GM19240 (cell line): ENCODE measurements around the gene ZNF366.
"Not testable (repeated sequence)": the region's sequence is repeated elsewhere in the genome, so short reads cannot be mapped to it uniquely, and the experiment has no call there.

Experiments
- DNase-seq: peaks from one replicate; pipeline ENCODE4 v3.0.0; 2011; ENCODE audit warnings: low spot score; ENCODE audit not compliant: insufficient read length

ZNF366 gene

DNA sequence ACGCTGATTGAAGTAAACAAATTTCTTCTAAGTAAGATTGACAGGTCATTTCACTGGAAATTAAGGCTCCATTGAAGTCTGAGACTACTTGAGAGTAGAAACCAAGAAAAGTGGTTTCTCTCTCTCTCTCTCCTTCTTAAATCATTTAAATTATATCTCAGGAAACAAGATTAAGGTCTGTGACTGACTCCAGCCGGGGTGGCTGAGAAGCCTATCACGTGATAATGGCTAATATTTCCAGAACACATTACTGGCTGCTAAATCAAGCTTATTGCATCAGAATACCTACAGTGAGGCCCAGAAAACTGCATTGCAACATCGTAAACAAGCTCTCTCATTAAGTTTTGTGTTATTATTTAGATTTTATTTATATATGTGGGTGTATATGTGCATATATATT, 98.6 kb downstream of the ZNF366 start:
- DNase-seq = no peak

DNA sequence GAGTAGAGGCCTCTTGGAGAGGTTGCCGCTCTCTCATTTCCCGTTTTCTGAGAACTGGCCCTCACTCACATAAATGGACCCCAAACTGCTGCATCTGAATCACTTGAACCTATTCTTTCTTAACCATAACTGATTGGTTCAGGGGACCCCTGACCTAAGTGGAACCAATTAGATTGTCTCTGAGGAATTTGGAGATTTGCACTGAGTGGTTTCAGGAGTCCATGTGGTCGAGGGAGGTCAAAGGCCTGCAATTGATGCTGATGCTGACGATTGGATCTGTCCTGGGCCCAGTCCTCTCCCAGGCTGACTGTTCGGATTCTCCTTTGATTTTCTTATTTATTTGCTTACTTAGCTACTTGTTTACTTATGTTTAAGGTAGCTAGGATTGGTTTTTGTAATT, 99.1 kb downstream of the ZNF366 start:
- DNase-seq = no peak

DNA sequence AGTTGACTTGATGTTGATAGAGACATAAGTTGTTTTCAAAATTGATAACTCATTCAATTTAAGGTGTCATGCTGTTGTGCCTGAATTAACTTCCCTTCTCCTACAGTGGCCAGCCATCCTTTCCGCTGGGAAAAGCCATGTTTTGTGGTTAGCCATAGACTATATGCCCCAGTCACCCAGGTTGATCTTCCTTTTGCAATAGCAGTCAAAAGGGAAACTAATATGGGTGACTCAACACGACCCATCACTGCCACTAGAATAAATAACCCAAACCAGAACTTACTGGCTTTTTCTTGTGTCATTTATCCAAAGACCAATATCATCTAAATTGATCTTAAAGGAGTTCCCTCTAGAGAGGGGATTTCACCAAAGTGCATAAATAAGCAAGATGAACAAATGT, 99.7 kb downstream of the ZNF366 start:
- no peak for DNase-seq

DNA sequence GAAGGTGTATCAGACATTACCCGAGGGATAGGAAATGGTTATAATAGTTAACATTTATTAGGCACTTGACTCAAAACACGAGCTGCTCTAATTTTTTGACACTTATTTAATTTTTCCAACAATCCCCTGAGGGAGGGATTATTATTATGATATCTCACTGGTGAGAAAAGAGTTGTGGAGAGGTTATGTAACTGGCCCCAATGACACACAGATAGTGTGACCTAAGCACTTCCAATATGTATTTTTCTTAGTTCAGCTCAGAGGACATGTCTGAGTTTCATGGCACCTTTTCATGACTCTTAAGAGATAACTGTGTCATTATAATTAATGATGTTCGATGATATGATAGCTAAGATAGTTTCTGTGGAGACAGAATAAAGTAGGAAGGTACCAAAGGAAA, 100.1 kb downstream of the ZNF366 start:
- no peak for DNase-seq

DNA sequence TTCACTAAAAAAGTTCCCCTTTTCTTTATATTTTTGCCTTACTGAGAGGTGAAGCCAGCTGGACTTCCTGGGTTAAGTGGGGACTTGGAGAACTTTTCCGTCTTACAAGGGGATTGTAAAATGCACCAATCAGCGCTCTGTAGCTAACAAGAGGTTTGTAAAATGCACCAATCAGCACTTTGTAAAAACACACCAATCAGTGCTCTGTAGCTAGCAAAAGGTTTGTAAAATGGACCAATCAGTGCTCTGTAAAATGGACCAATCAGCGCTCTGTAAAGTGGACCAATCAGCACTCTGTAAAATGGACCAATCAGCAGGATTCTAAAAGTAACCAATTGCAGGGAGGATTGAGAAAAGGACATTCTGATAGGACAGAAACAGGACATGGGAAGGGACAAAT, 102.4 kb downstream of the ZNF366 start:
- not testable (repeated sequence) for DNase-seq

DNA sequence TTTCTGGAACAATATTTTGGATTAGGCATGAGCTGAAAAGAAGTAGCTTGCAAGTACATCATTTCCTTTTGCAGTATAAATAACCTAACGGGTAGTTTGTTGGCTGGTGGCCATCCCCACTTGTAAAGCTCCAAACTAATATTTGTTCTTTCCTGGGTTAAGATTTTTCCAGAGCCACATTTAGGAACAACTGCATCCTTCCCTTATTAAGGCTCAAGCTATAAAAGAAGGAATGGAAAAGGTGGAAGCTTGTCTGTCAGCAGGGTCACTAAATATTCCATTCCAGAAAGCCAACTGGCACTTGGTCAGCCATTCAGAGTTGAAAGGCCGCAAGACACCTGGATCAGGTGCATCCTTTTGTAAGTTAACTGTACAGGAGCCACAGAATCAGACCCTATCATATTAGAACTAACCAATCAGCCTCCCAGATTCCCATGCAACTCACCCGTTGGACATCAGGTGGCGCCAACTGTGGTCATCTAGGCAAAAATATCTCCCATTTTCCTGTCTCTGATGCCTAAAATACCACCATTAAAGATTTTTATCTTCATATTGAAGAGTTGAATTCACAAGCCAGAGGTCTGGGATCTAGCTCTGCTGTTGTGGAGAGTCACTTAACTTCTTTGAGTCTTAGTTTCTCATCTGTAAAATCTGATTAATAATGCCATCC, 104.1 kb downstream of the ZNF366 start:
- DNase-seq = no peak

DNA sequence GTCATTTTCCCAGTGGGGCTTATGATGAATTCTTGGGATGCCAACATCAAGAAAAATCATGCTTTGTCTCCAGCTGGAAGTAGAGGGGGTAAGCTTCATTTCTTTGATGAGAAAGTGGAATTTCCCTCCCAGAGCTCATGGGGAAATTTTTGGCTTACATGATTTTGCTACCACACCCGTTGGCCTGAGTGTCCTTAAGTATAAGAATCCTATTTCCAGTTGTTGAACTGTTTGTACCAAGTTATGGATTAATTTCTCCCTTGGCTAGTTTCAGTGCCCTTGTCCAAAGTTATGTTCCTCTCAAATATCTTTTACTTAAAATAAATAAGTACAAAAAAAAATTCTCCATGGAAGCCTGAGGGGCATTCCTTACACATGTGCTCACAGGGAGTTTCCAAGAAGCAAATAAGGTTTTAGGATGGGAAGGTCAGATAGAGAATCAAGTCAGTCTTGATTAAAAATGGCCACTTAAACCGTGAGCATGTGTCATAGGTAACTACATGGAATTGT, 104.8 kb downstream of the ZNF366 start:
- DNase-seq = no peak

DNA sequence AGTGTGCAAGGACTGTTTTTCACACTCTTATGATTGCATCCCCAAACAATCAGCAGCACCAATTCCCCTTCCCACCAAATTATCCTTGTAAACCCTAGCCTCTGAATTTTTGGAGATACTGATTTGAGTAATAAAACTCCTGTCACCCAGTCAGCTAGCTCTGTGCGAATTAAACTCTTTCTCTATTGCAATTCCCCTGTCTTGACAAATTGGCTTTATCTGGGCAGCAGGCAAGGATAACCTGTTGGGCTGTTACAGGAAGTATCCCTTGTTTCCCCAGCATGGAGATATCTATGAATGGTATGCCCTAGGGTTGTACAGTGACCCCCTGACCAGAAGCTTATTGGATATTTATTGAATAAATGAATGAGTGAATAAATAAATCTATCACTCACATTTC, 106.3 kb downstream of the ZNF366 start:
- no peak for DNase-seq

DNA sequence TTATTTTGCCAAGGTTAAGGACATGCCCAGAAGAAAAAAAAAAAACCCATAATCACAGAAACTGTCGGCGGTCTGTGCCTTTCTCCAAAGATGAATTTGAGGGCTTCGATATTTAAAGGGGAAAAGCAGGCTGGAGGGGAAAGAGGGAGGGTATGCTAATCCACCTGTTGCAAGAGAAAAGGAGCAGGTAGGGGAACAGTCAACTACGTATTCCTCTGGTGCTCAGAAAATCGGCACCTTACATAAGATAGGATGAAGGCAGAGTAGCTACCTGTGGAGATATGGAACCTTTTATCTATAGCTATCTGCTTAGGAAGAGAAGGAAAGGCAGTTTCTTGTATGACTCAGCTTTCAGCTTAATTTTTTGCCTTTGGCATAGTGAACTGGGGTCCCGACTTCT, 109.4 kb downstream of the ZNF366 start:
- no peak for DNase-seq

DNA sequence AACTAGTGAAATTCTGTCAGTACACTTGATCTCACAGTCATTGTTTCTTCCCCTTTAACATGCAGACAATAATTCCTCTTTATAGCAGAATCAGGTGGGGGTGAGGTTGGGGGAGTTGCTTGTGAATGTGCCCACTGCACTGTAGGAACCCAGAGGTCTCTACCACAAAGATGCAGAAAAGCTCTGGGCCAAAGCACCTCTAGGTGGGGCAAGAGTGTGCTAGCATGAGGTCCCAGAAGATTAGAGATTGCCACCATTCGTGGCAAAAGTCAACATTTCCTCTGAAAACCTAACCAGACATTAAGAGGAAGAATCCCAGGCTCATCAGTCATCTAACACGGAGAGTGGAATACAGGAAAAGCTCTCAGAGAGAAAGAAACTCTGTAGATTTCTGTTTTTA, 112.5 kb downstream of the ZNF366 start:
- peak; percentile 23 for DNase-seq

DNA sequence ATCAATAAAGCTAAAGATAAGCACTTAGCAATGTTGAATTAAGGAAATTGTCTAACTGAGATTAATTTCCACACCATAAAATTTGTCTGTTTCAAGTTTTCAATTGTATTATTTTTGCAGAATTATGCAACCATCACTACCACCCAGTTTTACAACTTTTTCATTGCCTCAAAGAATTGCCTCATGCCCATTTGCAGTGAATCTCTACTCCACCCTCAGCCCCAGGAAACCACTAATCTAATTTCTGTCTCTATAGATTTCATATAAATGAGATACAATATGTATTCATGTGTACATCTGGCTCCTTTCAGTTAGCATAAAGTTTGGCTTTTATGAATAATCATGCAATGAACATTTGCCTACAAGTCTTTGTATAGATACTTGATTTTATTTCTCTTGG, 114.2 kb downstream of the ZNF366 start:
- DNase-seq = no peak
